Esophagus muscularis mucosa (tissue), 4 donors: ENCODE results near the gene RABL3. TPM values are rescaled to one million over a fixed set of nuclear protein-coding genes. Genes with fewer than 3 reads are reported as not detected.

Experiments used
- DNase-seq: peaks from one replicate; pipeline ENCODE4 v3.0.0-alpha.2; 2017; ENCODE audit errors: extremely low spot score
- H3K27ac ChIP-seq, 4 donors: fragments of 200-600 bp; sonication (generic); replicated peaks in 1 of 4; 1 replicate in 3 of 4; 2 replicates in 1 of 4; pipeline ENCODE4 v1.5.1; 2016 to 2019; ENCODE audit warnings: mild to moderate bottlenecking in 1 of 4
- H3K27me3 ChIP-seq, 4 donors: fragments of 200-600 bp; sonication (generic); one replicate each; pipeline versions ENCODE4 v1.5.1 to v1.6.0; 2016 to 2019
- H3K36me3 ChIP-seq, 4 donors: fragments of 200-600 bp; sonication (generic); one replicate each; pipeline ENCODE4 v1.5.1; 2016 to 2019
- H3K4me1 ChIP-seq, 4 donors: fragments of 200-600 bp; sonication (generic); one replicate each; pipeline ENCODE4 v1.5.1; 2016 to 2019
- H3K4me3 ChIP-seq, 4 donors: fragments of 200-600 bp; sonication (generic); 1 replicate in 2 of 4; 2 replicates in 2 of 4; pipeline ENCODE4 v1.5.1; 2016 to 2019; ENCODE audit warnings: mild to moderate bottlenecking in 4 of 4, moderate library complexity in 1 of 4
- H3K9me3 ChIP-seq, 4 donors: fragments of 200-600 bp; sonication (generic); 1 replicate in 3 of 4; 2 replicates in 1 of 4; pipeline ENCODE4 v1.5.1; 2016 to 2019
- EP300 ChIP-seq: sonication (generic); formaldehyde crosslinking; IDR thresholded peaks from one replicate; pipeline ENCODE4 v1.6.1; 2017; ENCODE audit warnings: antibody characterized with exemption
- POLR2A ChIP-seq: fragments of 450-650 bp; IDR thresholded peaks from one replicate; pipeline ENCODE4 v1.6.1; 2017; ENCODE audit warnings: antibody characterized with exemption, moderate library complexity, mild to moderate bottlenecking, low read depth
- POLR2AphosphoS5 ChIP-seq, 2 donors: sonication (generic); formaldehyde crosslinking; IDR thresholded peaks; one replicate each; pipeline ENCODE4 v1.6.1; 2017; ENCODE audit warnings: antibody characterized with exemption in 2 of 2
- WGBS: methylation state at CpG from one replicate; pipeline ENCODE4 v1.1.5; 2018; 5-methylcytosine and 5-hydroxymethylcytosine counted together
- intact Hi-C: fragments of 100-400 bp; cut with DNase I; formaldehyde crosslinking; loops from one replicate; pipeline ENCODE4 v1.15.1; 2023
- total RNA-seq, 4 donors: library from RNA; depleted of rRNA; stranded (reverse); fragments of >200 nt; gene quantifications; one replicate each; pipeline versions ENCODE4 v1.1.0 to v1.2.1, GENCODE V29; 2016
- TF ChIP-seq, protein P1 (sequence below), 3 experiments: fragments of 200-600 bp in 2 of 3; fragments of 450-650 bp in 1 of 3; sonication (generic) in 2 of 3; IDR thresholded peaks; one replicate each; pipeline ENCODE4 v1.5.1; 2017 to 2019; ENCODE audit warnings: antibody characterized with exemption in 3 of 3, mild to moderate bottlenecking in 2 of 3, moderate library complexity in 1 of 3

Gene RABL3
- total RNA-seq, 4 donors from 2014 or later: 16.9 to 23.9 (median 20.7) TPM

DNA sequence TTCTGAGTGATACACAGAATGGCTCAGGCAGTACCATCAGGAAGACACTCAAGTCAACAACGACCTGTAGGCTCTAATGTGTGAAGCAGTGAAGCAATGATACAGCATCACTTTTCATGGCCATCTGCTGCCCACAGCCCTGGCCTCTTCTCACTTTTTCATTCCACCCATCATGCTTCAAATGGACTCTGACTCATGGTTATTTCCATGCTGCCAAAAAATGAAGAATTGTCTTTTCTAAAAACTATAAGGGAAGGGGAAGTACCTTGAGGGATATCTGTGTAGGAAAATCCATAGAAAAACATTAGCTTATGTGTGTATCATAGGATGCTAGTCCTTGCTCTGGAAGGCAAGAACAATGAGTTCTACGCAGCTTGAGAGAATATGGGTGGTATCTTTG lies 71.7 kb downstream of the RABL3 start:
- DNase-seq: peak; percentile 37
- WGBS: 78% methylated on average over 2 of the region's 2 CpGs
- H3K27ac ChIP-seq: no peak overlapping the region
- no peaks in the 10 kb centered on the region for H3K27me3 ChIP-seq
- no peaks in the 10 kb centered on the region for H3K36me3 ChIP-seq
- H3K4me1 ChIP-seq: peaks cover 0 to 6% (median 3%) of the 10 kb centered on the region in 4 donors
- no peak overlapping the region for H3K4me3 ChIP-seq
- intact Hi-C loops: no loop called here
- no peaks in the 10 kb centered on the region for H3K9me3 ChIP-seq
- TF ChIP-seq POLR2A (no peak), EP300 (no peak), POLR2AphosphoS5 (IDR thresholded peaks at IDR 0.05) (no peak)
- TF ChIP-seq, protein P1, sequence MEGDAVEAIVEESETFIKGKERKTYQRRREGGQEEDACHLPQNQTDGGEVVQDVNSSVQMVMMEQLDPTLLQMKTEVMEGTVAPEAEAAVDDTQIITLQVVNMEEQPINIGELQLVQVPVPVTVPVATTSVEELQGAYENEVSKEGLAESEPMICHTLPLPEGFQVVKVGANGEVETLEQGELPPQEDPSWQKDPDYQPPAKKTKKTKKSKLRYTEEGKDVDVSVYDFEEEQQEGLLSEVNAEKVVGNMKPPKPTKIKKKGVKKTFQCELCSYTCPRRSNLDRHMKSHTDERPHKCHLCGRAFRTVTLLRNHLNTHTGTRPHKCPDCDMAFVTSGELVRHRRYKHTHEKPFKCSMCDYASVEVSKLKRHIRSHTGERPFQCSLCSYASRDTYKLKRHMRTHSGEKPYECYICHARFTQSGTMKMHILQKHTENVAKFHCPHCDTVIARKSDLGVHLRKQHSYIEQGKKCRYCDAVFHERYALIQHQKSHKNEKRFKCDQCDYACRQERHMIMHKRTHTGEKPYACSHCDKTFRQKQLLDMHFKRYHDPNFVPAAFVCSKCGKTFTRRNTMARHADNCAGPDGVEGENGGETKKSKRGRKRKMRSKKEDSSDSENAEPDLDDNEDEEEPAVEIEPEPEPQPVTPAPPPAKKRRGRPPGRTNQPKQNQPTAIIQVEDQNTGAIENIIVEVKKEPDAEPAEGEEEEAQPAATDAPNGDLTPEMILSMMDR (IDR thresholded peaks at IDR 0.05): no peak

DNA sequence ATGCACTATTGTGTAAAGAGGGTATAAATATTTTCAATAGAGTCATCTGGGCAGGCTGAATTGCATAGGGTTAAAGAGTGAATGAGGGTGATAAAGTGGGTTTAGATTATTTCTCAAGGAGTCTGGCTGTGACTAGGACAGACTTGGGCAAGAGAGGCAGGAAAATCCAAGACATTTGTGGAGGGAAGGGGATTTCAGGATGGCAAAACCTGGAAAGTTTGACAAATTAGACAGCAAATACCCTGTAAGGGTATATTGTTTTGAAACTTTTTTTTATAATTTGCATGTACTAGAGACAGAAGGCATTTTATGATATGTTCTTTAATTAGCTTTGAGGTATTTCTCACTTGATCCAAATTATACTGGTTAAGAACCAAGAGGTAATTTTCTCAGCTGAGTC lies 77.4 kb downstream of the RABL3 start:
- no peak for DNase-seq
- intact Hi-C loops: loop anchor here (10.0 kb wide), 1 partner anchor 1580 kb away; no protein-coding TSS in a partner anchor
- Histone ChIP-seq H3K27me3 (no peaks in the 10 kb centered on the region), H3K4me1 (peaks cover 0 to 10% (median 4%) of the 10 kb centered on the region in 4 donors), H3K9me3 (no peaks in the 10 kb centered on the region), H3K27ac (no peak overlapping the region), H3K36me3 (no peaks in the 10 kb centered on the region), H3K4me3 (no peak overlapping the region)
- TF ChIP-seq EP300: no peak
- TF ChIP-seq POLR2A: no peak
- TF ChIP-seq, protein P1 (IDR thresholded peaks at IDR 0.05): no peak
- TF ChIP-seq POLR2AphosphoS5 (IDR thresholded peaks at IDR 0.05): no peak

DNA sequence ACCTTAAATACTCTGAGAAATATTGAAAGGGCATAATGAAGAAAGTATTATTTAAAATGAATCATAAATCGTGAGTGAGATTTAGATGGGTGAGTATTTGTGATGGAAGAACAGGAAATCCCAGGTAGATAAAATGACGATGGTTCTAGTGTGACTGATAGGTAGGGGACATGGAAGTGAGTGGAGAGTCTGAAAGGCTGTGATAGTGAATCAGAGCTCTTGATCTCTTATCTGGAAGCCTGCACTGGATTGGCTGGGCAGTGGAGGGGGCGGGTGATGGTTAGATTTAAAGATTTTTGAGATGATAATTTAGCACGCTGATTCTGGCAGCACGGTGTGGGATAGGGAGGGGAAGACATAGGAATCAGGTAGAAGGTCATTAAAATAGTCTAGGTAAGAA lies 80.4 kb downstream of the RABL3 start:
- no peak overlapping the region for H3K27ac ChIP-seq
- H3K4me1 ChIP-seq: peaks cover 0 to 10% (median 4%) of the 10 kb centered on the region in 4 donors
- no peak overlapping the region for H3K4me3 ChIP-seq
- H3K27me3 ChIP-seq: no peaks in the 10 kb centered on the region
- 58% methylated on average over 5 of the region's 5 CpGs for WGBS
- no peak for DNase-seq
- intact Hi-C loops: loop anchor here (10.0 kb wide), 1 partner anchor 1583 kb away; no protein-coding TSS in a partner anchor
- H3K36me3 ChIP-seq: no peaks in the 10 kb centered on the region
- TF ChIP-seq POLR2AphosphoS5 (IDR thresholded peaks at IDR 0.05): no peak
- TF ChIP-seq, protein P1 (IDR thresholded peaks at IDR 0.05): no peak
- no peak for TF ChIP-seq POLR2A
- TF ChIP-seq EP300: no peak
- H3K9me3 ChIP-seq: no peaks in the 10 kb centered on the region

DNA sequence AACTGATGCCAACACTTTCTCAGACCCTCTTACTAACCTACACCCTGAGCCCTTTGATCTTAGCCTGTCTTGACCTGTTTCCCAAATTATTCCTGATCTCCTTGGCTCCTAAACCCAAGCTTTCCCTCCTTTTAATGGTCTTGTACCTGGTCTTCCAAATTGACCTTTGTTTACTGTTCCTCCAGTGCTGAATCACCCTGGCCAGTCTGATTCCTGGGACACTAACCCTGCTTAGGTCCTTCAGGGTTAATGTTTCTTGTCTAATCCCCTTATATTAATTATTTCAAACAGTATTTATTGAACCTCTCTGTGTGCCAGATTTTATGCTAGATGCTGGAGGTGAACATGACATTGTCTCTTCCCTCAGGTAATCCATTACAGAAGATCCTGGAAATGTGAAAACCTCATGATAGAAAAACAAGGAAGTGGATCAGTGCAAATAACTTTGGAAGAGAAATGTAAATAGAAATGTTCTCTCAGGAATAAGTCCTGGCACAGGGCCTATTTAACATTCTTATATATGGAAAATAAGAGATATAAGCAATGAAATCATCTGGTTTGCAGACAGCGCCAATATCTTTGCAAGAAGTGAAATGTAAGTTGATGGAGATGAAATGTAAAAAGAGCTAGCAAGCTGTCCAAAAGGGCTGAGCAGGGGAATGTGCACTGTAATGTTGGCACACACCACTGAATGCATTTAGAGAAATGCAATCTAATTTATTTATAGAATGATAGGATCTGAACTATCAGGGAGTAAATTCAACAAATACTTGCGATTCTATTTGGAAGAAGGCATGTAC lies 81.0 kb downstream of the RABL3 start:
- intact Hi-C loops: loop anchor here (10.0 kb wide), 1 partner anchor 1583 kb away; no protein-coding TSS in a partner anchor

More for the DNA sequence above, 81.0 kb downstream of the RABL3 start:
- Histone ChIP-seq H3K4me1 (peaks cover 0 to 10% (median 4%) of the 10 kb centered on the region in 4 donors), H3K9me3 (no peaks in the 10 kb centered on the region), H3K4me3 (no peak overlapping the region), H3K36me3 (no peaks in the 10 kb centered on the region), H3K27ac (no peak overlapping the region), H3K27me3 (no peaks in the 10 kb centered on the region)
- no peak for DNase-seq
- 14% methylated on average over 2 of the region's 2 CpGs for WGBS
- no peak for TF ChIP-seq POLR2A
- no peak for TF ChIP-seq EP300
- TF ChIP-seq POLR2AphosphoS5 (IDR thresholded peaks at IDR 0.05): no peak
- TF ChIP-seq, protein P1 (IDR thresholded peaks at IDR 0.05): no peak
